Ovary (tissue), 3 donors: ENCODE data around the gene ZNF134.

Experiments
- EP300 ChIP-seq: sonication (generic); formaldehyde crosslinking; IDR thresholded peaks from one replicate; pipeline ENCODE4 v1.6.1; 2017; ENCODE audit warnings: antibody characterized with exemption
- POLR2A ChIP-seq: fragments of 450-650 bp; IDR thresholded peaks from one replicate; pipeline ENCODE4 v1.6.1; 2017; ENCODE audit warnings: antibody characterized with exemption, mild to moderate bottlenecking, moderate library complexity
- TF ChIP-seq, protein P1 (sequence below), 3 donors: fragments of 450-650 bp in 2 of 3; fragments of 200-600 bp in 1 of 3; IDR thresholded peaks; one replicate each; pipeline versions ENCODE4 v1.5.1 to v1.8.0; 2016 to 2022; ENCODE audit warnings: antibody characterized with exemption in 3 of 3, mild to moderate bottlenecking in 1 of 3
- donor health status: DM: no; HTN: no; CAD: no.

- TF ChIP-seq, protein P1, sequence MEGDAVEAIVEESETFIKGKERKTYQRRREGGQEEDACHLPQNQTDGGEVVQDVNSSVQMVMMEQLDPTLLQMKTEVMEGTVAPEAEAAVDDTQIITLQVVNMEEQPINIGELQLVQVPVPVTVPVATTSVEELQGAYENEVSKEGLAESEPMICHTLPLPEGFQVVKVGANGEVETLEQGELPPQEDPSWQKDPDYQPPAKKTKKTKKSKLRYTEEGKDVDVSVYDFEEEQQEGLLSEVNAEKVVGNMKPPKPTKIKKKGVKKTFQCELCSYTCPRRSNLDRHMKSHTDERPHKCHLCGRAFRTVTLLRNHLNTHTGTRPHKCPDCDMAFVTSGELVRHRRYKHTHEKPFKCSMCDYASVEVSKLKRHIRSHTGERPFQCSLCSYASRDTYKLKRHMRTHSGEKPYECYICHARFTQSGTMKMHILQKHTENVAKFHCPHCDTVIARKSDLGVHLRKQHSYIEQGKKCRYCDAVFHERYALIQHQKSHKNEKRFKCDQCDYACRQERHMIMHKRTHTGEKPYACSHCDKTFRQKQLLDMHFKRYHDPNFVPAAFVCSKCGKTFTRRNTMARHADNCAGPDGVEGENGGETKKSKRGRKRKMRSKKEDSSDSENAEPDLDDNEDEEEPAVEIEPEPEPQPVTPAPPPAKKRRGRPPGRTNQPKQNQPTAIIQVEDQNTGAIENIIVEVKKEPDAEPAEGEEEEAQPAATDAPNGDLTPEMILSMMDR (IDR thresholded peaks at IDR 0.05) = no peak
- TF ChIP-seq POLR2A (no peak), EP300 (no peak)
Measured at GRCh38 chr19:57643734-57644133, 29.7 kb downstream of the ZNF134 start.
